BE2C (cell line): Measurements from ENCODE around the gene PAX8.

ENCODE experiments used
- DNase-seq: peaks from one replicate; pipeline ENCODE4 v3.0.0-alpha.2; 2020
- H3K27me3 ChIP-seq: fragments of 250-450 bp; sonication (Bioruptor Pico); 2 replicates; pipeline ENCODE4 v1.5.1; 2020; ENCODE audit warnings: mild to moderate bottlenecking
- H3K36me3 ChIP-seq: fragments of 250-450 bp; sonication (Bioruptor Pico); 2 replicates; pipeline ENCODE4 v1.5.1; 2020; ENCODE audit warnings: mild to moderate bottlenecking
- H3K4me1 ChIP-seq: fragments of 250-450 bp; sonication (Bioruptor Pico); 2 replicates; pipeline ENCODE4 v1.5.1; 2020
- H3K4me3 ChIP-seq: 2 replicates; pipeline ENCODE4 v1.5.1; 2011; ENCODE audit warnings: low read depth, low read length
- H3K9me3 ChIP-seq: fragments of 250-450 bp; sonication (Bioruptor Pico); 2 replicates; pipeline ENCODE4 v1.5.1; 2020
- CTCF ChIP-seq: IDR thresholded peaks from 2 replicates; pipeline ENCODE4 v1.5.1; 2012; ENCODE audit warnings: mild to moderate bottlenecking, low read depth, low read length

The PAX8 gene

GRCh38 chr2:113182471-113183260 lies 96.1 kb downstream of the PAX8 start:
- Histone ChIP-seq H3K9me3 (no peaks in the 10 kb centered on the region), H3K36me3 (no peaks in the 10 kb centered on the region), H3K27me3 (no peaks in the 10 kb centered on the region), H3K4me3 (no peak overlapping the region), H3K4me1 (no peaks in the 10 kb centered on the region)
- no peak for DNase-seq
- TF ChIP-seq CTCF, result no peak

- H3K36me3 ChIP-seq, result no peaks in the 10 kb centered on the region
- H3K4me1 ChIP-seq, result no peaks in the 10 kb centered on the region
- no peaks in the 10 kb centered on the region for H3K27me3 ChIP-seq
- no peak for TF ChIP-seq CTCF
- DNase-seq, result no peak
- H3K4me3 ChIP-seq, result no peak overlapping the region
- H3K9me3 ChIP-seq, result no peaks in the 10 kb centered on the region
Observed at GRCh38 chr2:113181258-113182051, 97.3 kb downstream of the PAX8 start.

GRCh38 chr2:113180131-113180946 lies 98.4 kb downstream of the PAX8 start:
- H3K4me3 ChIP-seq, result no peak overlapping the region
- H3K9me3 ChIP-seq, result no peaks in the 10 kb centered on the region
- H3K27me3 ChIP-seq, result no peaks in the 10 kb centered on the region
- H3K4me1 ChIP-seq, result no peaks in the 10 kb centered on the region
- TF ChIP-seq CTCF, result no peak
- H3K36me3 ChIP-seq, result no peaks in the 10 kb centered on the region
- no peak for DNase-seq

- Histone ChIP-seq H3K4me3 (no peak overlapping the region), H3K27me3 (no peaks in the 10 kb centered on the region), H3K4me1 (no peaks in the 10 kb centered on the region), H3K9me3 (no peaks in the 10 kb centered on the region), H3K36me3 (no peaks in the 10 kb centered on the region)
- DNase-seq, result no peak
- TF ChIP-seq CTCF, result no peak
Observed at GRCh38 chr2:113179446-113180045, 99.2 kb downstream of the PAX8 start.

- Histone ChIP-seq H3K36me3 (no peaks in the 10 kb centered on the region), H3K4me3 (no peak overlapping the region), H3K4me1 (no peaks in the 10 kb centered on the region), H3K9me3 (no peaks in the 10 kb centered on the region), H3K27me3 (no peaks in the 10 kb centered on the region)
- no peak for TF ChIP-seq CTCF
- DNase-seq, result no peak
Observed at GRCh38 chr2:113178891-113179290, 99.8 kb downstream of the PAX8 start.
